ENCODE measurements around the gene RTCA. TPM values are rescaled to one million over a fixed set of nuclear protein-coding genes. Genes with fewer than 3 reads are reported as not detected.

The RTCA gene
- total and polyA plus RNA-seq, 7 donors, result 24.0 to 56.6 (median 33.2) TPM

- Histone ChIP-seq H3K36me3 (ENCODE audit: insufficient read depth in 1 of 2, low read depth in 1 of 2) (peaks cover 4 to 93% of the 10 kb centered on the region in 2 donors), H3K4me3 (no peak overlapping the region), H3K27me3 (ENCODE audit: insufficient read depth in 3 of 3, low read length in 2 of 3) (no peaks in the 10 kb centered on the region), H3K27ac (no peak overlapping the region), H3K9me3 (no peaks in the 10 kb centered on the region), H3K4me1 (peaks cover 17% of the 10 kb centered on the region)
- ATAC-seq (no peak), DNase-seq (no peak)
- no peak for TF ChIP-seq CTCF (IDR thresholded peaks at IDR 0.05)
- intact Hi-C loops (cut with DNase I), result loop anchor here in 1 of 2 donors (10.0 kb wide), 1 partner anchor 373 kb away; no protein-coding TSS in a partner anchor
- 56 to 86% (median 72%) methylated on average over 1 of the region's 1 CpG for WGBS, 3 donors
Measured at GRCh38 chr1:100277866-100278265, 11.8 kb downstream of the RTCA start.

- H3K4me3 ChIP-seq, result no peak overlapping the region
- H3K4me1 ChIP-seq, result peaks cover 17% of the 10 kb centered on the region
- no peak for TF ChIP-seq CTCF (IDR thresholded peaks at IDR 0.05)
- H3K27me3 ChIP-seq (ENCODE audit: insufficient read depth in 3 of 3, low read length in 2 of 3), result no peaks in the 10 kb centered on the region
- intact Hi-C loops (cut with DNase I), result loop anchor here in 1 of 2 donors (10.0 kb wide), 1 partner anchor 375 kb away; no protein-coding TSS in a partner anchor
- ATAC-seq, result peak in 3 of 4 donors; percentile 42 to 57 (median 49)
- peaks cover 0 to 90% of the 10 kb centered on the region in 2 donors for H3K36me3 ChIP-seq (ENCODE audit: insufficient read depth in 1 of 2, low read depth in 1 of 2)
- peak overlapping the region; percentile 27 for H3K27ac ChIP-seq
- no peaks in the 10 kb centered on the region for H3K9me3 ChIP-seq
- 65 to 69% (median 68%) methylated on average over 3 of the region's 3 CpGs for WGBS, 3 donors
- no peak for DNase-seq
Measured at GRCh38 chr1:100279358-100279923, 13.4 kb downstream of the RTCA start.

GRCh38 chr1:100279954-100280682 is 14.1 kb downstream of the RTCA start:
- intact Hi-C loops (cut with DNase I), result loop anchor here in 1 of 2 donors (10.0 kb wide), 2 partner anchors 185 to 375 kb away; no protein-coding TSS in a partner anchor
- Histone ChIP-seq H3K27me3 (ENCODE audit: insufficient read depth in 3 of 3, low read length in 2 of 3) (no peaks in the 10 kb centered on the region), H3K36me3 (ENCODE audit: insufficient read depth in 1 of 2, low read depth in 1 of 2) (peaks cover 0 to 90% of the 10 kb centered on the region in 2 donors), H3K27ac (peak overlapping the region; percentile 27), H3K4me3 (no peak overlapping the region), H3K9me3 (no peaks in the 10 kb centered on the region), H3K4me1 (peaks cover 17% of the 10 kb centered on the region)
- WGBS, 3 donors, result 27 to 38% (median 36%) methylated on average over 2 of the region's 2 CpGs
- ATAC-seq, result peak; percentile 33 to 80 (median 68)
- TF ChIP-seq CTCF (IDR thresholded peaks at IDR 0.05), result no peak
- no peak for DNase-seq

- Histone ChIP-seq H3K36me3 (ENCODE audit: insufficient read depth in 1 of 2, low read depth in 1 of 2) (peaks cover 0 to 88% of the 10 kb centered on the region in 2 donors), H3K9me3 (no peaks in the 10 kb centered on the region), H3K27me3 (ENCODE audit: insufficient read depth in 3 of 3, low read length in 2 of 3) (no peaks in the 10 kb centered on the region), H3K27ac (no peak overlapping the region), H3K4me3 (no peak overlapping the region), H3K4me1 (peaks cover 9% of the 10 kb centered on the region)
- no peak for TF ChIP-seq CTCF (IDR thresholded peaks at IDR 0.05)
- no peak for ATAC-seq
- DNase-seq, result no peak
- intact Hi-C loops (cut with DNase I), result loop anchor here in 1 of 2 donors (10.0 kb wide), 1 partner anchor 180 kb away; no protein-coding TSS in a partner anchor
- 96 to 97% (median 96%) methylated on average over 5 of the region's 5 CpGs for WGBS, 3 donors
Measured at GRCh38 chr1:100284591-100284990, 18.6 kb downstream of the RTCA start.
